SK-N-SH (cell line): Measurements from ENCODE around the gene ZDHHC7.

Experiments used
- CTCF ChIP-seq: fragments of 200-600 bp; sonication (generic); IDR thresholded peaks from 2 replicates; pipeline ENCODE4 v1.6.1; 2017; ENCODE audit warnings: antibody characterized with exemption, mild to moderate bottlenecking, moderate library complexity
- EZH2phosphoT487 ChIP-seq: fragments of 200-600 bp; sonication (generic); IDR thresholded peaks from 2 replicates; pipeline ENCODE4 v1.6.1; 2017; ENCODE audit warnings: low read depth, mixed run types, mild to moderate bottlenecking, antibody characterized with exemption, moderate library complexity, borderline replicate concordance
- FOXM1 ChIP-seq: IDR thresholded peaks from 2 replicates; pipeline ENCODE4 v1.4.0; 2012; ENCODE audit warnings: low read depth, mild to moderate bottlenecking
- GABPA ChIP-seq: IDR thresholded peaks from 2 replicates; pipeline ENCODE4 v1.4.0; 2012; ENCODE audit warnings: low read depth, mild to moderate bottlenecking
- IRF3 ChIP-seq: fragments of 150-350 bp; IDR thresholded peaks from 2 replicates; pipeline ENCODE4 v1.6.1; 2016; ENCODE audit warnings: mild to moderate bottlenecking, low read depth, low read length
- MAX ChIP-seq: IDR thresholded peaks from 2 replicates; pipeline ENCODE4 v1.4.0; 2012; ENCODE audit warnings: low read depth
- POLR2AphosphoS5 ChIP-seq: IDR thresholded peaks from 2 replicates; pipeline ENCODE4 v1.6.1; 2012; ENCODE audit warnings: low read depth, low read length
- USF1 ChIP-seq: IDR thresholded peaks from 2 replicates; pipeline ENCODE4 v1.4.0; 2012; ENCODE audit warnings: low read depth, borderline replicate concordance
- YY1 ChIP-seq: IDR thresholded peaks from 2 replicates; pipeline ENCODE4 v1.4.0; 2012; ENCODE audit warnings: low read depth, mild to moderate bottlenecking
- ZBTB33 ChIP-seq: IDR thresholded peaks from 2 replicates; pipeline ENCODE4 v1.4.0; 2012; ENCODE audit warnings: low read depth, borderline replicate concordance

- TF ChIP-seq CTCF (no peak), FOXM1 (no peak), EZH2phosphoT487 (no peak), YY1 (no peak), ZBTB33 (no peak), POLR2AphosphoS5 (no peak), MAX (no peak), GABPA (no peak), IRF3 (no peak), USF1 (no peak)
Observed at GRCh38 chr16:85005285-85006069, 5.9 kb downstream of the ZDHHC7 start.
